HG03460 (cell line): Measurements from ENCODE around the gene CNIH4.
"Not testable (repeated sequence)": the region's sequence is repeated elsewhere in the genome, so short reads cannot be mapped to it uniquely, and the experiment has no call there.

ENCODE experiments used
- ATAC-seq: cut with Tn5 transposase; IDR thresholded peaks from one replicate; pipeline ENCODE4 v1.9.1; 2021; ENCODE audit not compliant: unreplicated experiment

CNIH4 gene

GRCh38 chr1:224356685-224357625 lies at the start of gene CNIH4:
Gene CNIH4 (plus strand): TSS chr1:224356879. CDS start chr1:224356925, 46 bp downstream.
- peak; percentile 98 for ATAC-seq

- ATAC-seq: no peak
Measured at GRCh38 chr1:224308064-224308463, 48.6 kb upstream of the CNIH4 start.

GRCh38 chr1:224311503-224311902 lies 45.2 kb upstream of the CNIH4 start:
- not testable (repeated sequence) for ATAC-seq

GRCh38 chr1:224312025-224312424 lies 44.7 kb upstream of the CNIH4 start:
- ATAC-seq: no peak

- no peak for ATAC-seq
Measured at GRCh38 chr1:224317383-224318045, 39.2 kb upstream of the CNIH4 start.

- ATAC-seq: no peak
Measured at GRCh38 chr1:224321706-224322105, 35.0 kb upstream of the CNIH4 start.

GRCh38 chr1:224325959-224326358 lies 30.7 kb upstream of the CNIH4 start:
- no peak for ATAC-seq

GRCh38 chr1:224328644-224329043 lies 28.0 kb upstream of the CNIH4 start:
- ATAC-seq: no peak

- ATAC-seq: no peak
Measured at GRCh38 chr1:224329484-224329841, 27.2 kb upstream of the CNIH4 start.

- peak; percentile 82 for ATAC-seq
Measured at GRCh38 chr1:224329842-224330753, 26.6 kb upstream of the CNIH4 start, which contains the start of gene NVL. Gene NVL (minus strand): TSS chr1:224330172. CDS start chr1:224330127, 45 bp downstream.

- ATAC-seq: no peak
Measured at GRCh38 chr1:224331326-224331725, 25.4 kb upstream of the CNIH4 start.

- no peak for ATAC-seq
Measured at GRCh38 chr1:224331824-224332223, 24.9 kb upstream of the CNIH4 start.

- ATAC-seq: peak; percentile 47
Measured at GRCh38 chr1:224333309-224333926, 23.3 kb upstream of the CNIH4 start.

GRCh38 chr1:224333939-224334786 lies 22.5 kb upstream of the CNIH4 start:
- ATAC-seq: no peak

GRCh38 chr1:224338150-224338838 lies 18.4 kb upstream of the CNIH4 start:
- no peak for ATAC-seq

GRCh38 chr1:224339442-224340033 lies 17.1 kb upstream of the CNIH4 start:
- no peak for ATAC-seq

GRCh38 chr1:224340453-224341384 lies 16.0 kb upstream of the CNIH4 start:
- peak; percentile 81 for ATAC-seq

- no peak for ATAC-seq
Measured at GRCh38 chr1:224343679-224344078, 13.0 kb upstream of the CNIH4 start.
